GM19455 (cell line): ENCODE results near the gene RNF135.
"Not testable (repeated sequence)": the region's sequence is repeated elsewhere in the genome, so short reads cannot be mapped to it uniquely, and the experiment has no call there.

Experiments
- ATAC-seq: cut with Tn5 transposase; IDR thresholded peaks from one replicate; pipeline ENCODE4 v1.9.1; 2021; ENCODE audit not compliant: unreplicated experiment

Gene RNF135, protein sequence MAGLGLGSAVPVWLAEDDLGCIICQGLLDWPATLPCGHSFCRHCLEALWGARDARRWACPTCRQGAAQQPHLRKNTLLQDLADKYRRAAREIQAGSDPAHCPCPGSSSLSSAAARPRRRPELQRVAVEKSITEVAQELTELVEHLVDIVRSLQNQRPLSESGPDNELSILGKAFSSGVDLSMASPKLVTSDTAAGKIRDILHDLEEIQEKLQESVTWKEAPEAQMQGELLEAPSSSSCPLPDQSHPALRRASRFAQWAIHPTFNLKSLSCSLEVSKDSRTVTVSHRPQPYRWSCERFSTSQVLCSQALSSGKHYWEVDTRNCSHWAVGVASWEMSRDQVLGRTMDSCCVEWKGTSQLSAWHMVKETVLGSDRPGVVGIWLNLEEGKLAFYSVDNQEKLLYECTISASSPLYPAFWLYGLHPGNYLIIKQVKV

DNA sequence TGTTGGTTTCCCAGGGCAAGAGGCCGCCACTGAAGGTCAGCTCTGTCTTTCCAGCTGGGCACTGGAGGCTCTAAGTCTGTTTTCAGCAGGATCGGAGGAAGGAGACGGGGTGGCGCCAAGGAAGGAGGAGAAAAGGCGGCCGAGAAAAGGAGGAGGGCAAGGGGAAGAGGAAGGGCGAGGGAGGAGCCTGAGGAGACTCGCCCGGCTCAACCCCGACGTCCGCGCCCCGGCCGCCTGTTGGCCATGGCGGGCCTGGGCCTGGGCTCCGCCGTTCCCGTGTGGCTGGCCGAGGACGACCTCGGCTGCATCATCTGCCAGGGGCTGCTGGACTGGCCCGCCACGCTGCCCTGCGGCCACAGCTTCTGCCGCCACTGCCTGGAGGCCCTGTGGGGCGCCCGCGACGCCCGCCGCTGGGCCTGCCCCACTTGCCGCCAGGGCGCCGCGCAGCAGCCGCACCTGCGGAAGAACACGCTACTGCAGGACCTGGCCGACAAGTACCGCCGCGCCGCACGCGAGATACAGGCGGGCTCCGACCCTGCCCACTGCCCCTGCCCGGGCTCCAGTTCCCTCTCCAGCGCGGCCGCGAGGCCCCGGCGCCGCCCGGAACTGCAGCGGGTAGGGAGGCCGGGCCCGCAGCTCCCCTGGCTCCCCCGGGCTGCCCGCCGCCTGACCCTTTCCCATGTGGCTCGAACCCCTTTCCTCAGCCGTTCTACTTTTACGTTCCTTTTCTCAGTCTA lies at the start of gene RNF135:
TSS of gene RNF135 (plus strand) at position 209 of the 737 bp plus-strand sequence. CDS start at position 244, 35 bp downstream.
- ATAC-seq, result peak; percentile 72

DNA sequence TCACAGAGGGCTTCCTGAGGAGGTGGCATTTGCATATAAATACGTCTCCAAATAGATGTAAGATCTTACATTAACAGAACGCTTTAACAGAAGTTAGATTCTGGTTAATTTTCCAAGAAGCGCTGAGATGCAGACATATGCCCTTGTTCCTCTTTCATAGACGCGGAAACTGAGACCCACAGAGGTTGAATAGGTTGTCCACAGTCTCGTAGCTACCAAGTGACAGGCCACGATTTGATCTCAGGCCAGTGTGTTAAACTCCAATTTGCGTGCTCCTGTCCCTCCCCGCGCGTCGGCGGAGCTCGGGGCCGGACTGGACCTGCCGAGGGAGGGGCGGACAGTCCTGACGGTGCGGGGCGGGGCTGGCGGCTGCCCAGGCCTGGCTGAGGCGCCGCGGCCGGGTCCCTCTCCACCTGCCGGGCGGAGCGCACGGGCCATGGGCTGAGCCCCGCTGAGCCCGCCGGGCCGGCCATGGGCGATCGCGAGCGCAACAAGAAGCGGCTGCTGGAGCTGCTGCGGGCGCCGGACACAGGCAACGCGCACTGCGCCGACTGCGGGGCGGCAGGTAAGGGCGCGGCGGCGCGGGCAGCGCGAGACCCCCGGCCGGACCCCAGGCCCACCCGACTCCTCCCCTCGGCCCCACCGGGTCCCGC lies 49.2 kb upstream of the RNF135 start, which contains the start of gene ADAP2:
TSS of gene ADAP2 (plus strand) at position 402 of the 653 bp plus-strand sequence. CDS start at position 472, 70 bp downstream.
- ATAC-seq, result no peak

GRCh38 chr17:30922235-30923030 lies 48.4 kb upstream of the RNF135 start:
- ATAC-seq, result no peak

DNA sequence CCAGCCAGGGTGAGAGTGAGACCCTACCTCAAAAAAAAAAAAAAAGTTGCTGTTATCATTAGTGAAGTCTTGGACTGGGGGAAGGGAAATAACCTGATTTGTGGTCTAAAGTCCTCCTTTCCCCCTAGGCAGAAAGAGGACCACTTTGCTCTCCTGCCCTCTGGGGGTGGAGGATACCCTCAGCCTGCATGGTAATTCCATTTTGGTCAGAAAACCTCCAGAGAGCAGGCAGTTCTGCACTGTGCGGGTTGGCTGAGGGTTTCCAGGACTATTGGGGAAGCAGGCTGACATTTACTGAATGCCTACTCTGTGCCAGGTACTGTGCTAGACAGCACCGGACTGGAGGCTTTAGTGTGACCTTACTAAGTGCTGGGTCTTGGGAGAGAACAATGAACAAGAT lies 46.5 kb upstream of the RNF135 start:
- ATAC-seq, result no peak

GRCh38 chr17:30926516-30926915 lies 44.3 kb upstream of the RNF135 start:
- ATAC-seq, result no peak

DNA sequence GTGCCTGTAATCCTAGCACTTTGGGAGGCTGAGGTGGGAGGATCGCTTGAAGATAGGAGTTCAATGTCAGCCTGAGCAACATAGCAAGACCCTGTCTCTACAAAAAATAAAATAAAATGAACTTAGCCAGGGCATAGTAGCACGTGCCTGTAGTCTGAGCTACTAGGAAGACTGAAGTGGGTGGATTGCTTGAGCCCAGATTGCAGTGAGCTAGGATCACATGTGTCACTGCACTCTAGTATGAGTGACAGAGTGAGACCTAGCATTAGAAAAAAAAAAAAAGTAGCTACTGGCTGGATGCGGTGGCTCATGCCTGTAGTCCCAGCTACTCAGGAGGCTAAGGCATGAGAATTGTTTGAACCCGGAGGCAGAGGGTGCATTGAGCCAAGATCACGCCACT lies 43.1 kb upstream of the RNF135 start:
- ATAC-seq, result no peak

DNA sequence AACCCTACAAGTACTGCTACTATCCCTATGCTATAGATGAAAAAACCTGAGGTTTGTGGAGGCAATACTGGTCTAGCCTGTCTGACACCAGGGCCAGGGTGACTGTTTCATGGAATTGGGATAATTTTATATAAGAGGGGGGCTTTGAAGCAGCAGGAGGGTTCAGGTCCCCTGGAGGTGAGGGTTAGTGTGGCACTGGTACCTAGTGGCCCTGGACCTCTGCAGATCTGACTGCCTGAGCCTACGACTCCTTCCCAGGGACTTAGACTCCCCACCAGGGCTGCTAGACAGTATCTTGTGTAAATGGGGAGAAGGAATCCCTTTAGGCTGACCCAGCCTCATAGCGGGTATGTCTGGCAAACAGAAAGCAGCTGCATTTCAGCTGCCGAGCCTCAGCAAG lies 42.3 kb upstream of the RNF135 start:
- no peak for ATAC-seq

DNA sequence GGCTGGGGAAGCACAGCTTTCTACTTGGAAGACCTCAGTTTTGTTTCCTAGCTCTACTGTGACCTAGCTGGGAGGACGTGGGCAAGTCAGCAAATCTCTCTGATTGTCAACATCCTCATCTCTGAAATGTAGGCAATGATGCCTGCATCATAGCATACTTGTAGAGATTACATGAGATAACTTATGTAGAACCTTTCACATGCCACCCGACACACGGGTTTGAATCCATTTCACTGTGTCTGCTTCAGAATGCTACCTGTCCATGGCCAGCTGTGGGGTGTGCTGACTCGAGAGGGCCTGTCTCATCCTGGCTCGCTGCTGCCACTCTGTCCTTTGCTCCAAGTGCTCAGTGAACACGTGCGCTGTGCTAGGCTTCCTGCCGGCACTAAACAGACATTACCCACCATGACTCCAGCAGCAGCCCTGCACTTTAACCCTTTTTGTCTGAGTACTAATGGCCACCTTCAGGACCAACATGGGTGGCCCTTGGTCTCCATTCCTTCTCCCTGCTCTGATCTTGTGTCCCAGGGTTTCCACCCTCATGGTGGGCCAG lies 41.7 kb upstream of the RNF135 start:
- ATAC-seq, result no peak

DNA sequence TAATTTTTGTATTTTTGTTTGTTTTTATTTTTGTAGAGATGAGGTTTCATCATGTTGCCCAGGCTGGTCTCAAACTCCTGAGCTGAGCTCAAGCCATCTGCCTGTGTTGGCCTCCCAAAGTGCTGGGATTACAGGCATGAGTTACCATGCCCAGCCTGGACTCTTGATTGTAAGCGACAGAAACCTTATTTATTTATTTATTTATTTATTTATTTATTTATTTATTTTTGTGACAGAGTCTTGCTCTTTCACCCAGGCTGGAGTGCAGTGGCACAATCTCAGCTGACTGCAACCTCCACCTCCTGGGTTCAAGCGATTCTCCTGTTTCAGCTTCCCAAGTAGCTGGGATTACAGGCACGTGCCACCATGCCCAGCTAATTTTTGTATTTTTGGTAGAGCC lies 41.0 kb upstream of the RNF135 start:
- ATAC-seq, result not testable (repeated sequence)

DNA sequence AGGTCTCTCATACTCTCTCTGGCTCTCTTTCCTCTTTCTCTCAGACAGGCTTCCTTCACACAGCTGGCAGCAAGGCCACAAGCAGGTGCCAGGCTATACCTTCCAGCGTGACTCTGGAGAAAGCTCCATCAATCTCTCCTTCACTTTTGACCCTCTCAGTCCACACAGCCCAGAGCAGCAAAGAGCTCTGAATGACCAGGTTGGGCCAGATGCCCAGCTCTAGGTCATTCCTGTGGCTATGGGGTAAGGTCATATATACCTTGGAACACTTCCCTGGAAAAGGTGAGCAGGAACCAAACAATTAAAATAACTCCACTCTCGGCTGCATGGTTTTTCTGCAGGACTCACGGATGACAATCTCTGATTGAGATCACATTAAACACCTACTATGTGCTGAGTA lies 40.3 kb upstream of the RNF135 start:
- no peak for ATAC-seq

- ATAC-seq, result not testable (repeated sequence)
These were observed 39.3 kb upstream of the RNF135 start for GRCh38 chr17:30931582-30931981.

- no peak for ATAC-seq
These were observed 36.9 kb upstream of the RNF135 start for GRCh38 chr17:30933966-30934365.

DNA sequence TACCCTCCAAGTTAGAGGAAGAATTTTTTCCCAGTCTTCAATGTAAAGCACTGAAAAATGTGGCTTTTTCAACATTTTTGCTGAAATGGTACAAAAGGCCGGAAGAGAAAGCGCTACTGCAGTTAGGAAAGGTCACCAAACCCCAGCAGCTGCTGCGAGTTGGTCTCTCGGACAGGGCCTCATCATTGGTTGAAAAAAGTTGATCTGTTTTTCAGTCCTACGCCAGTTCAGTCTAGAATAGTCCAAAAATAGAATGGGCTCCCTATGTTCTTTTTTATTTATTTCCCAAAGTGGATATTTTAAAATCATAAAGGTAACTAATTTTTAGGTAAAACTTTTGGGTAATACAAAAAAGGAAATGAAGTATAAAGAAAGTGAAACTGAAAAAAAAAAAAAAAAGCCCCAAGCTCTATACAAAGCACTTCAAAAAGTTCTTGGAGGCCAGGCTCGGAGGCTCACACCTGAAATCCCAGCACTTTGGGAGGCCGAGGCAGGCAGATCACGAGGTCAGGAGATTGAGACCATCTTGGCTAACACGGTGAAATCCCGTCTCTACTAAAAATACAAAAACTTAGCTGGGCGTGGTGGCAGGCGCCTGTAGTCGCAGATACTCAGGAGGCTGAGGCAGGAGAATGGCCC lies 31.7 kb upstream of the RNF135 start:
- no peak for ATAC-seq

DNA sequence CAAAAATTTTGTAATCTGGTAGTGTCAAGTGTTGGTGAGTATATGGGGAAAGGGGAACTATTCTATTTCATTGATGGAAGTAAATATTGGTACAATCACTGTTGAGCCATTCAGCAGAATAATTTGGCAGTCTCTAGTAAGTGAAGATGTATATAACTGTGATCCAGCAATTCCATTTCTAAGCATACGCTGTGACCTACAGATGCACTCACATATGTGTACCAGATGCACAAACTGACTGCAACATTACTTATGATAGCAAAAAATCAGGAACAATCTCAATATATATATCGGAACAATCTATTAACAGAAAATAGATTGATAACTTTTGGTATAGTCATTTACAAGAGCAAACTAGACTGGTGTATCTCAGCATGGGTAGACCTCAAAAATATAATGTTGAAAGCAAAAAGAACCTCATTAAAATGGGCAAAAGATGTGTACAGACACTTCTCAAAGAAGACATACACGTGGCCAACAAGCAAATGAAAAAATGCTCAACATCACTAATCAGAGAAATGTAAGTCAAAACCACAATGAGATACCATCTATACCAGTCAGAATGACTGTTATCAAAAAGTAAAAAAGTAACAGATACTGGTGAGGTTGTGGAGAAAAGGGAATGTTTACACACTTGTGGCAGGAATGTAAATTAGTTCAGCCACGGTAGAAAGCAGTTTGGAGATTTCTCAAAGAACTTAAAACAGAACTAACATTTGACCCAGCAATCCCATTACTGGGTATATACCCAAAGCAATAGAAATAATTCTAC lies 28.3 kb upstream of the RNF135 start:
- ATAC-seq, result no peak

GRCh38 chr17:30947796-30948195 lies 23.0 kb upstream of the RNF135 start:
- ATAC-seq, result no peak

- no peak for ATAC-seq
These were observed 20.6 kb upstream of the RNF135 start for GRCh38 chr17:30950189-30950588.

DNA sequence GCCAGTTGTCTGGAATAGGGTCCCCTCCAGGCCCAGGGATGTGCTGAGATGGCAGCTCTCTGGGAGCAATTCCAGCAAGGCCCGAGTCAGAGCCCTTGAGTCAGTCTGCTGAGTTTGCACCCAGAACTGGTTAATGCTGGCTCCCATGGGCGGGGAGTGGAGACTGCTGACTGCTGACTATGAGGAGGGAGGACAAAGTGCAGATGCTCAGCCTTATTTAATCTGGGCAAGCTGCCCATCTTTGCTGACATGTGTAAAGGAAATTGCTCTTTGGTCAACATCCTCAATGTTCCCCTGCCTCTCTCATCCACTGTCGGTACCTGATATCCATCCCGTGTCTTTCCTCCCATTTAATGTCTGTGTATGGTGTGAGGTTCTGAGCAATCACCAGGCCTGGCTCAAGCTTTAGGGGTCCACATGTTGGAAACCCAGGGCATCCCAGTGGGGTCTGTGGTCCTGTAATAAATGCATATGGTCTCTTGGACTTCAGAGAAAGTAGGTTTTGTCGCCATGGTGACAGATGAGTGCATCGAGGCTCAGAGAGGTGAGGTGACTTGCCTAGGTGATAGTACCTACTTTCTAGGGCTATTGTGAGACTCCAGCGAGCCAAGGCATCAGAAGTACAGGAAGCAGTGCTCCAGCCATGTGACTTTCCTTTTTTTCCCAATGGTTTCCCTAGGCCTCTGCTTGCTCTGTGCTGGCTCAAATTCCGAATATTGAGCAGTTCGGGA lies 20.0 kb upstream of the RNF135 start:
- ATAC-seq, result no peak

- no peak for ATAC-seq
These were observed 18.0 kb upstream of the RNF135 start for GRCh38 chr17:30952638-30953393.
